ENCODE data around the gene ADAMTS2.

- no peak for TF ChIP-seq CTCF (IDR thresholded peaks at IDR 0.05)
- TF ChIP-seq POLR2A (IDR thresholded peaks at IDR 0.05): no peak
Measured at GRCh38 chr5:179362355-179362754, 17.1 kb upstream of the ADAMTS2 start.

All from lower leg skin (tissue), 3 donors.